ENCODE measurements around the gene SPATA33.

The SPATA33 gene

DNA sequence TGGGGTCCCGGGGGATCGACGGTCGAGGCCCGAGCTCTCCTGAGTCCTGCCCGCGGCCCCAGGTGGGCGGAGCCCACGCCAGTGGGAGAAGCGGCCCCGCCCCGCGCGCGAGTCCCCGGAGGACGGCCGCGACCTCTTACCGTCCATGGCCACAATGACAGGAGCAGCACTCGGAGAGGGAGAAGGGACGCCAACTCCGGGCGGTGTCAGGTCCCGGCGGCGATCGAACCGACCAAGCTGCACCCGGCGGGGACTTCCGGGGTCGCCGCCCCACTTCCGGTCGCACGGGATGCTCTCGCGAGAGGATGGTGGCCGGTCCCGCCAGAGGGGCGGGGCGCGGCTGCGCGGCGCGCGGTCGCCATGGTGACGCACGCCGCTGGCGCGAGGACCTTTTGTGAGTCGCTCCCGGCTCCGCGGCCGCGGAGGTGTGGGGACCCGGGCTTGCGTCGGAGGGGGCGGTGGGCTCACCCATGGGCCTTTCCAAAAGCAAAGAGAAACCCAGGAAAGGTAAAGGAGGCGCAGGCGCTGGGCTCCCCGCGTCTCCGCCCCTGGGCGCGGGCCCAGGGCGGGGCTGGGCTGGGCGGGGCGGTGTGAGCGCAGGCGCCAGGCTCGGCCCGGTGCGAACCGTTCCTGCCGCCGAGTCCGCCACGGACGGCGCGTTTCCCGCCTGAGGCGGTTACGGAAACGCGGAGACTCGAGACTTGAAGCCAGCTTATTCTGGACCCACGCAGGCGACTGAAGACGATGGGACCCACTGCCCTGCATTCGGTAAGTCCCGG, at the start of gene SPATA33, which contains the start of gene CHMP1A:
SPATA33 (plus strand) TSS at position 395 of the 779 bp plus-strand sequence; CDS start at position 471, 76 bp downstream.
CHMP1A (minus strand) TSS at position 267 of the 779 bp plus-strand sequence; CDS start at position 147, 120 bp downstream.
- DNase-seq (ENCODE audit: low read depth), result peak; percentile 86

DNA sequence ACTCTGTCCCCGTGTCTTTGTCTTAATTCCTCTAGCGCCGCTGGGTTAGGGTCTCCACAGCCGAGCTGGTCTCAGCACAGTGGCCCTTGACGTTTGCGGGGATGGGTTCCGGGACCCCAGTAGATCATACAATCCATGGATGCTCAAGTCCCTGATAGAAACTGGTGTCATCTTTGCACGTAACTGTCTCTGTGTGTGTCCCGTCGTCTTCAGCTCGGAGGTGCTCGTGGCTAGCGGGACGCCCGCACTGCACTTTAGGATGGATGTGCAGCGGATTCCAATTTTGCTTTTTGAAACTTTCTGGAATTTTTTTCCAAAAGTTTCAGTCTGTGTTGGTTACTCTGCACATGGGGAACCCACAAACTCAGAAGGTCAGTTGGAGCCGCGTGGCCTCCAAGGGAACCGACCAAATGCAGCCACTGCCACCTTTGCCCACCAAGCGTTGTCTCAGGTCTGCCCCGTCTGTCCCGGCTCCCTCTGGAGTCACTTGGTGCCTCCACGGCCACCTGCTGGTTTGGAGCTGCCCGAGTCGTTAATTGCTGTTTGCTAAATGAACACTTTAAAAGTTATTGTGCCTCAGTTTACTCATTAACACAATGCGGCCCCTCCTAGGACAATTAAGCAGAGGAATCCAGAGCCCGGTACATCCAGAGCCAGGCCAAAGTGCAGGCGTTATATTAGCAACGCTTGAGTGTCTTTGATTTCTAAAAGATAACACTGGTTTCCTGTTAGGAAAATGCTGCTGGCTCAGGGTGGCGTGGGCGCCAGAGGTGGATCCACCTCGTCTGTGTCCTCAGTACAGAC, 49.5 kb upstream of the SPATA33 start:
- no peak for DNase-seq (ENCODE audit: low read depth)

GRCh38 chr16:89610108-89610453, 47.6 kb upstream of the SPATA33 start:
- no peak for DNase-seq (ENCODE audit: low read depth)

DNA sequence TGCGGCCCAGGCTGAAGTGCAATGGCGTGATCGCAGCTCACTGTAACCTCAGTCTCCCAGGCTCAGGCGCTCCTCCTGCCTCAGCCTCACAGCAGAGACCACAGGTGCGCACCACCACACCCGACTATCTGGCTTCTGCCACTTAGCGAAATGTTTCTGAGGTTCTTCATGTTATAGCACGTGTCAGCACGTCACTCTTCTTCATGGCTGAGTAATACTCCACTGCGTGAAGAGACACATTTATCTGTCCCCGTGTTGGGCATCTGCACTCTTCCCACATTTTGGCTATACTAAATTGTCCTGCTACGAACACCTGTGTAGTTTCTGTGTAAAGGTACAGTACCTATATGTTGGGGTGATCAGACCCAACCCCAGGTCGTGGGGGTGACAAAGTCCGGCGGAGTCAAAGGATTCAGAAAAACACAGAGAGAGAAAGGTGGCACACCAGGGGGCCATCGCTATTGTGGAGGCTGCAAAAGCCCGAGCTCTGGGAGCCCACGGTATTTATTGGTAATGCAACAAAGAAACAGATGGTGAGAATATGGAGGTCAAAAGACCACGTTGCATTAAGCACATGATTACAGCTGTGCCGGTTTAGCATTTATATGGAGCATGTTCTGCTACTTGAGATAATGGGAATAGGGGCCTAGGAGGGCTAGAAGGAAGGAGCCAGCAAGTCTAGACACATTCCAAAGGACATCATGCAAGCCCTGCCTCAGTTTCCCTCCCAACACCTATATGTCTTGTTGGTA, 45.0 kb upstream of the SPATA33 start:
- no peak for DNase-seq (ENCODE audit: low read depth)

GRCh38 chr16:89613231-89613953, 44.2 kb upstream of the SPATA33 start, which contains the start of gene DPEP1:
Gene DPEP1 (plus strand): TSS chr16:89613642. CDS start chr16:89630411, 16,769 bp downstream.
- DNase-seq (ENCODE audit: low read depth), result peak; percentile 27

- no peak for DNase-seq (ENCODE audit: low read depth)
These were observed 43.6 kb upstream of the SPATA33 start for GRCh38 chr16:89613954-89614459.

GRCh38 chr16:89615176-89615575, 42.5 kb upstream of the SPATA33 start:
- DNase-seq (ENCODE audit: low read depth), result no peak

DNA sequence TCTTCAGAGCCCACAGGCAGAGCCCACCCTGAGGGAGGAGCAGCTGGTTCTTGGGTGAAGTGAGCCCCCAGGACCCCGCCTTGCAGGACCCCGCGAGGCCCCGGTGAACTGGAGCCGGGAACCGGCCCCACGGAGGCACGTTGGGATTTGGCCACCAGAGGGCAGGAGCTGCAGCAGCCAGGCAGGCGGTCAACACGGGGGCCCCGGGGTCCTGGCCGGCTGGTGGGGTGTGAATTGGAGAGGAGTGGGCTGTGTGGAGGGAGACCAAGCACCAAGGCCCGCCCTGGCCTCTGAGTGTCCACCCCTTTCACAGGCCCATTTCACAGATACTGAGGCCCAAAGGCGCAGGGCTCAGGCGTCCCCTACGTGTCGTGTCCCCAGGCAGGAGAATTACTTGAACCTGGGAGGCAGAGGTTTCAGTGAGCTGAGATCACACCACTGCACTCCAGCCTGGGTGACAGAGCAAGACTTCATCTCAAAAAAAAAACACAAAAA, 42.0 kb upstream of the SPATA33 start:
- DNase-seq (ENCODE audit: low read depth), result no peak

DNA sequence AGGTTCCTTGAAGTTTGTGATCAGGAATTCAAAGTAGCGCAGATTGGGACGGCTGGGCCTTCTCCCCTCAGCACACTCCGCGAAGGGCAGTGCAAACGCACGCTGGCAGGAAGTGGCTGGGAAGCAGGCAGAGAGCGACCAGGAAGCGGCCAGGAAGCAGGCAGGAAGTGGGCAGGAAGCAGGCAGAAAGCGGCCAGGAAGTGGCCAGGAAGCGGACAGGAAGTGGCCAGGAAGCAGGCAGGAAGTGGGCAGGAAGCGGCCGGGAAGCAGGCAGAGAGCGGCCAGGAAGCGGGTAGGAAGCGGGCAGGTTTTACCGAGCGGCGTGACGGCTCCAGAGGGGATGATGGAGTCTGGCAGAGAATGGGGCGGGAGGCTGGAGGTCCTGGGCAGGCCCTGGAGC, 41.0 kb upstream of the SPATA33 start:
- DNase-seq (ENCODE audit: low read depth), result no peak

DNA sequence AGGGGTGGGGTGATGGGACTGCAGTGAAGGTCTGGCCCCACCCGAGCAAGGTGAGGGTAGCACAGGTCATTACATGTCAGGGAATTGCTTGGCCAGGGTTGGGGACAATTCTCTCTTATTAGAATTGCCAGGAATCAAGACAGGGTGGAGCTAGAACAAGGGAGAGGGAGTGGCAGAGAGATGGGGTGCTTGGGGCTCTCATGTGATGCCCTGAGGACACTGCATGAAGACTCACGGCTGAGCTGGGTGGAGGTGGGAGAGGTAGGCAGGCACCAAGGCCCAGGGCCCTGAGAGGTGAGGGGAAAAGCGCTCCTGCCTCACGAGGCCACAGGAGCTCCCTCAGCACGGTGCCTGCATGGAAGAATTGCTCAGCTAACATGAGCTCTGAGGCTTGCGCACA, 40.6 kb upstream of the SPATA33 start:
- no peak for DNase-seq (ENCODE audit: low read depth)

GRCh38 chr16:89618109-89618998, 39.3 kb upstream of the SPATA33 start:
- DNase-seq (ENCODE audit: low read depth), result no peak

GRCh38 chr16:89619840-89620239, 37.8 kb upstream of the SPATA33 start:
- DNase-seq (ENCODE audit: low read depth), result no peak

DNA sequence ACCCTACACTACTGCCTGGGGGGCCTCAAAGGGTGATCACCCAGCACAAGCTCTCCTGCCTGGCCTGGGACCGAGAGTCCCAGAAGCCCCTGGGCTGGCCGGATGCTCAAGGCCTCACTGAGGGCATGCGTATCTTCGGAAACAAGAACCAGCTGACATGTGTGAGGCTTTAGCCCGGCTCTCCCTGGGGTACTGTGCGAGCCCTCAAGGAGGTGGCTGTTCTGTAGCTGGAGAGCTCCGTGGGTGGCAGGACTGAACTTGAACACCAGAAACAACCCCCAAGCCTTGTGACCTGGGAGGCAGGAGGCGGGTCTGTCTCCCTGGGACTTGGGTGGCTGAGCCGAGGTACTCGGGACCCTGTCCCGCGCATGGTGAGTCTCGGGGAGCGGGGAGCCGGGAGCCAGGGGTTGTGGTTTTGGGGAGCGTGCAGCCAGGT, 37.2 kb upstream of the SPATA33 start:
- DNase-seq (ENCODE audit: low read depth), result no peak

- DNase-seq (ENCODE audit: low read depth), result no peak
These were observed 36.4 kb upstream of the SPATA33 start for GRCh38 chr16:89621136-89621697.

- no peak for DNase-seq (ENCODE audit: low read depth)
These were observed 35.8 kb upstream of the SPATA33 start for GRCh38 chr16:89621698-89622409.

GRCh38 chr16:89623511-89624261, 34.0 kb upstream of the SPATA33 start:
- peak; percentile 34 for DNase-seq (ENCODE audit: low read depth)

DNA sequence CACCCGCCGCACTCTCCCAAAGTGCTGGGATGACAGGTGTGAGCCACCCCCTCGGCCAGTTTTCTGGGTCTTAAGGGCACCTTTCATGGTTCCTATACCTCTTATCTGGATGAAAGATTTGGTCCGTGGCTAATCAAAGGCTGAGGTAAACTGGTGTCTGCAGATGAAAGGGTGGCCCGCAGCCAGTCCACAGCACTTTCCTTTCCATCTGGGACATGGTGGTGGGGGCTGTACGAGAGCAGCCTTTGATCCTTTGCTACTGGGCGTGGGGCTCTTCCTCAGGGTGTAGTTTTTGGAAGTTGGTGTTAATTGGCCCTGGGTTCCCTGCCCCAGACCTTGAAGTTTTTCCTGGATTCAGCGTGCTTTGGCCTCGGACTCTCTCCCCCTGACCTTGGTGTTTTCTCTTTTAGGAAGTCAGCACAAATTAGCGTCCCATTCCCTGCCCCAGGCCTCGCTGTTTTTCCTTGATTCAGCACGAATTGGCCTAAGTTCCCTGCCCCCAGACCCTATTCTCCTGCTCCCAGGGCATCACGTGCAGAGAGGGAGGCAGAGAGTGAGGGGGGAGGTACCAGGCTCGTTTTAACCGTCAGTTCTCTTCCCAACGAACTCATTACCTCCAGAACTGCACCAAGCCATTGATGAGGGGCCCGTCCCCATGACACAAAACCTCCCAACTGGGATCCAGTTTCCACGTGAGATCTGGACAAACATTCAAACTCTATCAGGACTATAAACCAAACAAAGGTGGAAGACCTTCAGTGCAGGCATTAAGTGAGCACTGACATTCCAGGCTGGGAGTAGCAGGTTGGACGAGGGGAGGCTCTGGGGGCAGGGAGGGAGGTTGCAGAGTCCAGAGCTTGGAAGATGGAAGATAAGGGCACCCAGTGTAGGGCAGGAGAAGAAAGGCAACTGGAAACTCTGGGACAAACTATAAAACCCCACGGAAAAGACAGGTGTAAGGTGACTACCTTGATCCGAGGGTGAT, 32.6 kb upstream of the SPATA33 start:
- DNase-seq (ENCODE audit: low read depth), result no peak

All from EH (cell line).